GM13977 (cell line): ENCODE data around the gene HNRNPA3.

Source experiments
- DNase-seq: peaks from one replicate; pipeline ENCODE4 v3.0.0; 2012; ENCODE audit warnings: low spot score
- CTCF ChIP-seq: IDR thresholded peaks from 2 replicates; pipeline ENCODE4 v1.5.1; 2012; ENCODE audit warnings: mild to moderate bottlenecking, control low read depth; ENCODE audit not compliant: insufficient read depth; ENCODE audit errors: extremely low read depth, missing control alignments
- in situ Hi-C: fragments of 300-500 bp; cut with MboI; formaldehyde crosslinking; loops from one replicate; pipeline ENCODE4 v1.12.0; 2022; ENCODE audit warnings: low sequenced_read_pairs, low pct_unique_long_range_greater_than_20kb, mixed read lengths, inconsistent platforms; ENCODE audit not compliant: unreplicated experiment

Gene HNRNPA3

GRCh38 chr2:177255227-177255601, 42.6 kb downstream of the HNRNPA3 start:
- in situ Hi-C loops = no loop called here
- TF ChIP-seq CTCF = no peak
- DNase-seq = no peak

DNA sequence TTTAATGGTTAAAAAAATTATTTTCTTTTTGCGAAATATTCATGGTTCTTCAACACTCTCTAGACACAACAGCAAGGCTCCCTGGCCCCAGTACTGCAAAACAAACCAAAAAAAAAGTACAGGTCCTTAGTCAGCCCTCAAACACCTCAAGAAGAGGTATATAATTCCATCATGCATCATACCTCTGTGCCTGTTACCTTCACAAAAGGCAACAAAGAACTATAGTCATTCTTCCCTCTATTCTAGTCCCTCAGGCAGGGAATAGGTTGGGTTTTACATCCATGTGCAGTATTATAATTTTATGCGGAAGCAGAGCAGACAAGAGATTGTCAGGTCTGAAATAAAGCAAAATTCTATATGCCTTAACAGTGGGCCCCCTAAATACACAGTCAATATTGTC, 43.4 kb downstream of the HNRNPA3 start:
- no peak for TF ChIP-seq CTCF
- no peak for DNase-seq
- in situ Hi-C loops = no loop called here

DNA sequence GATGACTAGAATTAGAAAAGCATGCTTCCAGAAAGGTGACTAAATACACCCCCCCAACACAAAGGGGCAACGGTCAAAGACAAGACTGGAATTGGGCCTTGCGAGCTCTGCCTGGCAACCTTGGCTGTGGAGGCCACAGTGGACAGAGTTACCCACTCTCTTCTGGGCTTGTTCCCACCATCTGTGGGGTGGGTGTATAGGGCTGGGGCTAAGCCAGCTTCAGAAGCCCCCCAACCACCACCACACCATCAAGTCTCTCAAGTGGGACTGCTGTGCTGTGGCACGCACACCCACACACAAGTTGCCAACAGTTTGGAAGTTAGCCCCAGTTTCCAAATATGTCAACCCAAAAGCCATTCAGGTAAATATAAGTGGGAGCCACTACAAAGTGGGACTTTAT, 44.1 kb downstream of the HNRNPA3 start:
- DNase-seq = no peak
- no peak for TF ChIP-seq CTCF
- in situ Hi-C loops = no loop called here

DNA sequence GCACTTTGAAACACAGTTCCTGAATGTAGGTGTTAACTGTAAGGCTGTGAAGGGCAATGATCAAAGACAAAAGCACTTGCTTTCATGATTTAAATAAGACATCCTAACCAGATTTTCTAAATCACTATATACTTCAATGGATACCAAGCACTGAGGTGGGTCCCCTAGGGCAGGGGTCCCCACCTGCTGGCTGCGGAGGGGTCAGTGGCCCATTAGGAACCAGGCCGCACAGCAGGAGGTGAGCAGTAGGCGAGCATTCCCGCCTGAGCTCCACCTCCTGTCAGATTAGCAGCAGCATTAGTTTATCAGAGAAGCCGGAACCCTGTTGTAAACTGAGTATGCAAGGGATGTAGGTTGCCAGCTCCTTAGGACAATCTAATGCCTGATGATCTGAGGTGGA, 44.9 kb downstream of the HNRNPA3 start:
- in situ Hi-C loops = no loop called here
- TF ChIP-seq CTCF = no peak
- DNase-seq = no peak

DNA sequence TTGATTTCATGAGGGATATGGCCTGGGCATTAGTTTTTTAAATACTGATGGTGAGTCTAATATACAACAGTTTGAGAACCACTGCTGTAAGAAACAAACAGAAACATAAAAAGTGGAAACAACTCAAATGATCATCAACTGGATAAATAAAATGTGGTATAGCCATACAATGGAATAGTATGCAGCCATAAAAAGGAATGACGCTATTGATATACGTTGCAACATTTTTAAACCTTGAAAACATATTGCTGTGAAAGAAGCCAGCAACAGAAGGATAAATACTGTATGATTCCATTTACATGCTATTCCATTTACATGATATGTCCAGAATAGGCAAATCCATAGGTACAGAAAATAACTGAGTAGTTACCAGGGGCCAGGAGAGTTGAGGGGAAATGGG, 45.5 kb downstream of the HNRNPA3 start:
- in situ Hi-C loops = no loop called here
- no peak for DNase-seq
- no peak for TF ChIP-seq CTCF

DNA sequence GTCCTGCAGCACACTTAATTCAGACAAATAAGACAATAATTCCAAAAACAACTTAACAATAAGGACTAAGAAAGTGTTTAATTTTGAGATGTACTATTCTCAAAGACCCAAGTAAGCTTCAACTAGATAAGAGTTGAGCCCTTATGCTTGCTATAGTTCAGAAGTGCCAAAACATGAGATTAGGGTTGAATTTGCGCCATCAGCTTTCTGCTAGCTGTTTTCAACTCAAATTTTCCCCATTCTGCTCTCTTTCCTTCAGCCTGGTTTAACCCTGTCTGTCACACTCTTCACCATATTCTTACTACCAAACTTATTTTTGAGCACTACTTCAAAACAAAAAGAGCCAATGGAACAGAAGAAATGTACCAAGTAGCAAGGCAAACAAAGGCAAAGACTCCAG, 47.8 kb downstream of the HNRNPA3 start:
- in situ Hi-C loops = no loop called here
- TF ChIP-seq CTCF = no peak
- no peak for DNase-seq
